ENCODE data around the gene ZNF383.
"Not testable (repeated sequence)": the region's sequence is repeated elsewhere in the genome, so short reads cannot be mapped to it uniquely, and the experiment has no call there.

GRCh38 chr19:37267005-37267404 lies 49.0 kb downstream of the ZNF383 start:
- not testable (repeated sequence) for TF ChIP-seq CTCF (conservative IDR thresholded peaks at IDR 0.05); ZFX (IDR thresholded peaks at IDR 0.05)
